ENCODE results near the gene RTP1.

- TF ChIP-seq CTCF (IDR thresholded peaks at IDR 0.05; ENCODE audit: low read depth, low read length, poor library complexity, severe bottlenecking) (no peak), EZH2phosphoT487 (IDR thresholded peaks at IDR 0.05; ENCODE audit: borderline replicate concordance, low read length) (no peak)
These were observed 27.9 kb upstream of the RTP1 start for GRCh38 chr3:187169231-187169960.
